HG02588 (cell line): ENCODE data around the gene MTMR12.

Experiments used
- ATAC-seq: cut with Tn5 transposase; IDR thresholded peaks from one replicate; pipeline ENCODE4 v1.9.1; 2021; ENCODE audit warnings: mild to moderate bottlenecking, moderate library complexity; ENCODE audit not compliant: unreplicated experiment

MTMR12 gene

GRCh38 chr5:32276173-32276853, 36.4 kb downstream of the MTMR12 start:
- no peak for ATAC-seq

GRCh38 chr5:32275396-32275741, 37.4 kb downstream of the MTMR12 start:
- ATAC-seq: no peak

- ATAC-seq: no peak
Measured at GRCh38 chr5:32274548-32275395, 38.0 kb downstream of the MTMR12 start.

- no peak for ATAC-seq
Measured at GRCh38 chr5:32273821-32274220, 38.9 kb downstream of the MTMR12 start.

GRCh38 chr5:32272746-32273145, 40.0 kb downstream of the MTMR12 start:
- no peak for ATAC-seq

GRCh38 chr5:32270946-32271345, 41.8 kb downstream of the MTMR12 start:
- ATAC-seq: no peak

- ATAC-seq: no peak
Measured at GRCh38 chr5:32270178-32270577, 42.6 kb downstream of the MTMR12 start.

- ATAC-seq: no peak
Measured at GRCh38 chr5:32265902-32266301, 46.8 kb downstream of the MTMR12 start.

- no peak for ATAC-seq
Measured at GRCh38 chr5:32264957-32265572, 47.7 kb downstream of the MTMR12 start.

- ATAC-seq: no peak
Measured at GRCh38 chr5:32263684-32264083, 49.1 kb downstream of the MTMR12 start.

- peak; percentile 50 for ATAC-seq
Measured at GRCh38 chr5:32261198-32261597, 51.5 kb downstream of the MTMR12 start.

GRCh38 chr5:32259033-32259432, 53.7 kb downstream of the MTMR12 start:
- ATAC-seq: no peak

- ATAC-seq: no peak
Measured at GRCh38 chr5:32258424-32258823, 54.3 kb downstream of the MTMR12 start.

GRCh38 chr5:32255540-32255900, 57.2 kb downstream of the MTMR12 start:
- ATAC-seq: no peak

GRCh38 chr5:32254881-32255539, 57.7 kb downstream of the MTMR12 start:
- no peak for ATAC-seq

- ATAC-seq: no peak
Measured at GRCh38 chr5:32251871-32252458, 60.8 kb downstream of the MTMR12 start.

- ATAC-seq: no peak
Measured at GRCh38 chr5:32249668-32250067, 63.1 kb downstream of the MTMR12 start.

- no peak for ATAC-seq
Measured at GRCh38 chr5:32245742-32246141, 67.0 kb downstream of the MTMR12 start.

GRCh38 chr5:32244017-32244416, 68.7 kb downstream of the MTMR12 start:
- ATAC-seq: no peak

GRCh38 chr5:32241034-32241783, 71.5 kb downstream of the MTMR12 start:
- no peak for ATAC-seq
